Thoracic aorta (tissue), 2 donors: ENCODE measurements around the gene BRICD5. TPM values are rescaled to one million over a fixed set of nuclear protein-coding genes. Genes with fewer than 3 reads are reported as not detected.
"Not testable (repeated sequence)": the region's sequence is repeated elsewhere in the genome, so short reads cannot be mapped to it uniquely, and the experiment has no call there.

ENCODE experiments used
- ATAC-seq: fragments of 150-250 bp; one replicate; pipeline ENCODE4 v1.8.0; 2017; ENCODE audit warnings: low read depth; ENCODE audit not compliant: insufficient number of reproducible peaks, low FRiP score
- DNase-seq: peaks from one replicate; pipeline ENCODE4 v3.0.0-alpha.2; 2020; ENCODE audit warnings: low spot score
- H3K27ac ChIP-seq, 2 donors: fragments of 200-600 bp; sonication (generic); 1 replicate in 1 of 2; 2 replicates in 1 of 2; pipeline ENCODE4 v1.5.1; 2016; ENCODE audit warnings: mild to moderate bottlenecking in 2 of 2, moderate library complexity in 2 of 2
- H3K27me3 ChIP-seq: fragments of 200-600 bp; sonication (generic); replicated peaks from 2 replicates; pipeline ENCODE4 v1.6.0; 2016; ENCODE audit warnings: mild to moderate bottlenecking; ENCODE audit not compliant: insufficient read depth
- H3K36me3 ChIP-seq: fragments of 200-600 bp; sonication (generic); one replicate; pipeline ENCODE4 v1.5.1; 2016
- H3K4me1 ChIP-seq, 2 donors: fragments of 200-600 bp; sonication (generic); 1 replicate in 1 of 2; 2 replicates in 1 of 2; pipeline versions ENCODE4 v1.5.1 to v1.6.0; 2016; ENCODE audit warnings: low read depth in 2 of 2, mild to moderate bottlenecking in 1 of 2; ENCODE audit not compliant: control insufficient read depth in 1 of 2
- H3K4me3 ChIP-seq: fragments of 200-600 bp; sonication (generic); 2 replicates; pipeline ENCODE4 v1.5.1; 2016; ENCODE audit warnings: mild to moderate bottlenecking
- H3K9me3 ChIP-seq: fragments of 200-600 bp; sonication (generic); 2 replicates; pipeline ENCODE4 v1.5.1; 2016
- CTCF ChIP-seq: fragments of 200-600 bp; sonication (generic); IDR thresholded peaks from one replicate; pipeline ENCODE4 v1.5.1; 2019; ENCODE audit warnings: antibody characterized with exemption
- total RNA-seq, 2 donors: library from RNA; depleted of rRNA; stranded (reverse); fragments of >200 nt; gene quantifications; one replicate each; pipeline versions ENCODE4 v1.1.0 to v1.2.3, GENCODE V29; 2016

BRICD5 gene
- total RNA-seq, 2 donors from 2014 or later = 11.4 to 43.1 TPM

GRCh38 chr16:2244926-2245795, 34.5 kb upstream of the BRICD5 start:
- peaks cover under 1 to 3% of the 10 kb centered on the region in 2 donors for H3K4me1 ChIP-seq
- DNase-seq (no peak), ATAC-seq (no peak)
- no peaks in the 10 kb centered on the region for H3K27me3 ChIP-seq
- TF ChIP-seq CTCF = no peak
- no peaks in the 10 kb centered on the region for H3K9me3 ChIP-seq
- H3K36me3 ChIP-seq = peaks cover 41% of the 10 kb centered on the region
- no peak overlapping the region for H3K27ac ChIP-seq
- no peak overlapping the region for H3K4me3 ChIP-seq

DNA sequence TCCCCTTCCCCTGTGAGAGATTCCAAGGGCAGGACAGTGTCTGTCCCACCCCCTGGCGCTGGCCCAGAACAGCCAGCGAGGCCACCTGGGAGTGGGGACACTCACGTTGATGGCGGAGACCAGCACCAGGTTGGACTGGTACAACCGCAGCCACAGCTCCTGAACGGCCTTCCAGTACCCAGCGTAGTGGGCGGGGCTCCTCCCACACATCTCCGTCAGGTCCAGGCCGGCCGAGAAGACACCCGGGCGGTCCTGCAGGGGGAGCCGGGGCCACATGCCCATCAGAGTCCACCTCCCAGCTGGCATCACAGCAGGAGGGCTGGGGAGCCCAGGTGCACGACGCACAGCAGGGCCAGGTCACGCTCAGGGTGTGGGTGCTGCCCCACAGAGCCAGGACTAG, 33.6 kb upstream of the BRICD5 start:
- no peak for DNase-seq
- Histone ChIP-seq H3K4me3 (no peak overlapping the region), H3K27me3 (no peaks in the 10 kb centered on the region), H3K9me3 (no peaks in the 10 kb centered on the region), H3K27ac (no peak overlapping the region), H3K36me3 (peaks cover 41% of the 10 kb centered on the region), H3K4me1 (no peaks in the 10 kb centered on the region)
- ATAC-seq = no peak
- TF ChIP-seq CTCF = no peak

DNA sequence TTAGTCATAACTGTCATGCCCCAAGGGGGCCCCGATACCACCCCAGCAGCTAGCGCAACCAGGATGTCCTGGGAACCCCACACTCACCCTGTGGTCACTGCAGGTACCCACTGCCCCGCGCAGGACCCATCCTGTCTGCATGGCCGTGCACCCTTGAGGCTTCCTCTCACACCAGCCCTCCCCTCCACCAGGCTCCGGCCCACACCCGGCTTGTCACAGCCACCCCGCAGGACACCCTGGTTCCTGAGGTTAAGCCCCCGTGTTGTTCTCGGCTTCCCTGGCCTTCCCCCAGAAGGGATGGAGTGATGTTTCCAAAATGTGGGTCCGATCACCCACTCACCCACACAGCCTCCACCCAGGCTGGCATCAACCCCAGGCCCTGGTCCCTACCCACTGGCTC, 33.1 kb upstream of the BRICD5 start:
- Histone ChIP-seq H3K4me3 (no peak overlapping the region), H3K9me3 (no peaks in the 10 kb centered on the region), H3K36me3 (peaks cover 41% of the 10 kb centered on the region), H3K27ac (no peak overlapping the region), H3K4me1 (no peaks in the 10 kb centered on the region), H3K27me3 (no peaks in the 10 kb centered on the region)
- TF ChIP-seq CTCF = no peak
- ATAC-seq (no peak), DNase-seq (no peak)

- no peaks in the 10 kb centered on the region for H3K27me3 ChIP-seq
- H3K4me1 ChIP-seq = no peaks in the 10 kb centered on the region
- no peaks in the 10 kb centered on the region for H3K9me3 ChIP-seq
- H3K27ac ChIP-seq = no peak overlapping the region
- DNase-seq = no peak
- TF ChIP-seq CTCF = no peak
- peaks cover 41% of the 10 kb centered on the region for H3K36me3 ChIP-seq
- H3K4me3 ChIP-seq = no peak overlapping the region
- ATAC-seq = no peak
These were observed 32.4 kb upstream of the BRICD5 start for GRCh38 chr16:2243031-2243528.

DNA sequence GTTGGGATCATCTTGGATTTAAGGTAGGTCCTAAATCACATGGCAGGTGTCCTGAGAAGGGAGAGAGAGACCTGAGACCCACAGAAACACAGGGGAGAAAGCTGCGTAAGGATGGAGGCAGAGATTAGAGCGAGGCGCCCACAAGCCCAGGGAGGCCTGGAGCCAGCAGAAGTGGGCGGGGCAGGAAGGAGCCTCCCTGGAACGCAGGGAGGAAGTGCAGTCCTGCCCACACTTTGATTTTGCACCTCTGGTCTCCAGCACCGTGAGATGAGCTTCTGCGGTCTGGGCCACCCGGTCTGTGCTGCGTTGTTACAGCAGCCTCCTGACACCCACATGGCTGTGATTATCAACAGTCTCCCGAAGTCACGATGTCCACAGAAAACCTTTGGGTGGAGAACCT, 31.9 kb upstream of the BRICD5 start:
- no peaks in the 10 kb centered on the region for H3K4me1 ChIP-seq
- peaks cover 41% of the 10 kb centered on the region for H3K36me3 ChIP-seq
- no peak overlapping the region for H3K4me3 ChIP-seq
- no peak overlapping the region for H3K27ac ChIP-seq
- H3K27me3 ChIP-seq = no peaks in the 10 kb centered on the region
- ATAC-seq (no peak), DNase-seq (no peak)
- no peaks in the 10 kb centered on the region for H3K9me3 ChIP-seq
- TF ChIP-seq CTCF = no peak

DNA sequence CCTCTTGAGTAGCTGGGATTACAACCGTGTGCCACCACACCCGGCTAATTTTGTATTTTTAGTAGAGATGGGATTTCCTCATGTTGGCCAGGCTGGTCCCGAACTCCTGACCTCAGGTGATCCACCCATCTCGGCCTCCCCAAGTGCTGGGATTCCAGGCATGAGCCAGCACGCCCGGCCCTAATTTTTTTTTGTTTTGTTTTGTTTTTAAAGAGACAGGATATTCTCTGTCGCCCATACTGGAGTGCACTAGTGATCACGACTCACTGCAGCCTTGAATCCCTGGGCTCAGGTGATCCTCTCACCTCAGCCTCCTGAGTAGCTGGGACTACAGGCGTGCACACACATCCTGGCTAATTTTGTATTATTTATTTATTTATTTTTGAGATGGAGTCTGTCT, 29.7 kb upstream of the BRICD5 start:
- not testable (repeated sequence) for ATAC-seq, DNase-seq
- H3K36me3 ChIP-seq = peaks cover 32% of the 10 kb centered on the region

More for the DNA sequence above, 29.7 kb upstream of the BRICD5 start:
- not testable (repeated sequence) for H3K4me3 ChIP-seq, H3K27me3 ChIP-seq, H3K9me3 ChIP-seq, H3K27ac ChIP-seq
- H3K4me1 ChIP-seq = peaks cover 10 to 14% of the 10 kb centered on the region in 2 donors
